IPS-NIHi7 (cell line): Measurements from ENCODE around the gene CHMP4A.
"Not testable (repeated sequence)": the region's sequence is repeated elsewhere in the genome, so short reads cannot be mapped to it uniquely, and the experiment has no call there.

ENCODE experiments used
- DNase-seq: peaks from one replicate; pipeline ENCODE4 v3.0.0; 2012; ENCODE audit warnings: mixed read lengths; ENCODE audit errors: extremely low spot score

The CHMP4A gene

DNA sequence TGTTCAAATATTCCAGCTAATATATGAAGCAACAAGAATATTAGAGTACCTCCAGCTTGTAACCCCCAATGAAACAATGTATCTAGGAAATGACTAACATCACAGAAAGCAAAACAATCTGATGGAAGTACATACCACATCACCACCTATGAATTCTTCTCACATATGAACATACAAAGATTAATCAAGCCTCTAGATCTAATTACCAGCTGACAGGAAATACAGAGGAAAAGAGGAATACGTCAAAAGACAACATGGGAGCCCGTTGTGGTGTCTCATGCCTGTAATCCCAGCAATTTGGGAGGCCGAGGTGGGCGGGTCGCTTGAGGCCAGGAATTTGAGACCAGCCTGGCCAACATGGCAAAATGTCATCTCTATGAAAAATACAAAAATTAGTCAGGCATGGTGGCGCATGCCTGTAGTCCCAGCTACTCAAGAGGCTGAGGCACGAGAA lies 11.4 kb upstream of the CHMP4A start:
- DNase-seq: no peak

DNA sequence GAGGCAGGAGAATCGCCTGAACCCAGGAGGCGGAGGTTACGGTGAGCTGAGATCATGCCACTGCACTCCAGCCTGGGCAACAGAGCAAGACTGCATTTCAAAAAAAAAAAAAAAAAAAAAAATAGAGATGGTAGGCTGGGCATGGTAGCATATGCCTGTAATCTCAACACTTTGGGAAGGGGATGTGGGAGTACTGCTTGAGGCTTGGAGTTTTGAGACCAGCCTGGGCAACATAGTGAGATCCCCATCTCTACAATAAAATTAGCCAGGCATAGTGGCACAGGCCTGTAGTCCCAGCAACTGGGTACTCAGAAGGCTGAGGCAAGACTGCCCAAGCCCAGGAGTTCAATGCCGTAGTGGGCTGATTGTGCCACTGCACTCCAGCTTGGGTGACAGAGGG lies 9.7 kb upstream of the CHMP4A start:
- DNase-seq: not testable (repeated sequence)

DNA sequence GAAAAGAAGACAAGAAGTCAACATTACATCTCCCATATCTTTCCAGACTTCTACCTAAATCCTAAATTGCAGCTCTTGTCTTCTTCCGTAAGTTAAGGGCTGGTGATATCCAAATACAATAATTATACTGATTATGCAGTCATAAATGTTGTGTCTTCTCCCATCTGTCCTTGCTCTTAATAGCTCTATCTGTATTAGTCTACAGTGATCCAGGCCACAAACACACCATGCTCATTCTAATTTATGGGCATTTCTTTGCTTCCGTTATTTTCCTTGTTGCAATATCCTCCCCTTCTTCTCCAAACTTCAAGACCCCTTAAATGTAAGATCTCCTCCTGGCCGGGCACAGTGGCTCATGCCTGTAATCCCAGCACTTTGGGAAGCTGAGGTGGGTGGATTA lies 6.2 kb upstream of the CHMP4A start:
- DNase-seq: no peak

DNA sequence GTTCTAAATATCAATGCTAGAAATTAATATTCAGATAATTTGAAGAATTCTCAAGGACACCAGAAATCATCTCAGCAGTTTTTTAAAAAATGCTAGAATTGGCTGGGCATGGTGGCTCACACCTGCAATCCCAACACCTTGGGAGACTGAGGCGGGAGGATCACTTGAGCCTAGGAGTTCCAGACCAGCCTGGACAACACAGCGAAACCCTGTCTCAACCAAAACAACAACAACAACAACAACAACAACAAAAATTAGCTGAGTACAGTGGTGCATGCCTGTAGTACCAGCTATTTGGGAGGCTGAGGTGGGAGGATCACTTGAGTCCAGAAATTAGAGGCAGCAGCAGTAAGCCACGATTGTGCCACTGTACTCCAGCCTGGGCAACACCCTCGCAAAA lies 5.8 kb upstream of the CHMP4A start:
- no peak for DNase-seq

DNA sequence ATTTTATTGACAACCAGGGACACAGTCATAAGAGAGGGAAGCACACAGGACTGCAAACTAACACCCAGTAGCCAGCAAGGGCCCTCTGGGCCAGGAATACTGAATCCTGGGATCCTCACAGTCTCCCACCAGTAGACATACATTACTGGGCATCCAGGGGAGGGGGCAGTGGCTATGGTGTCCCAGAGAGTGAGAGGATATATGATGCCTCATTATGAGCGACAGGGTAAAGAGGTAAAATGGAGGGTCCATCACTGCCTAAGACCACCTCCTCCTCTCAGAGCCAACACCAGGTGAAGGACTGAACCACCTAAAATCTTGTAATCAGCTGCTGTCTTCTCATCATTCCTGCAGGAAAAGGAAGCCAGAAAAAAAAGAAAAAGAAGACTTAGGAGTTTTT lies 3.6 kb upstream of the CHMP4A start:
- DNase-seq: not testable (repeated sequence)

DNA sequence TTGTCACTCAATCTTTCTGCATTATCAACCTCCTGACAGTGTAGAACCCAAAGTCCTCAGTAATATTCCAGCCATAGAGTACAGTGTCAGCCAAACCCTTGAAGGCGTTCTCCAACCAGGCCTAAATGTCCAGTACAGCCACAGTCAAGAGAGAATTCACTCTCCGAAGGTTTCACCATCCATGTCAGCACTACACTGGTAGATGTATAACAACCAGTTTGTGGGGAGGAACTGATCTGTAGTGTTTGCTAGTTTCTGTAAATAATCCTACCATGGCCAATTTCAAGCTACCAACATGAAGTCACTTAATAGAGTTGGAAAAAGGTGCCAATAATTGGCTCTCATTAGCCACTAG lies 3.0 kb upstream of the CHMP4A start:
- DNase-seq: no peak

DNA sequence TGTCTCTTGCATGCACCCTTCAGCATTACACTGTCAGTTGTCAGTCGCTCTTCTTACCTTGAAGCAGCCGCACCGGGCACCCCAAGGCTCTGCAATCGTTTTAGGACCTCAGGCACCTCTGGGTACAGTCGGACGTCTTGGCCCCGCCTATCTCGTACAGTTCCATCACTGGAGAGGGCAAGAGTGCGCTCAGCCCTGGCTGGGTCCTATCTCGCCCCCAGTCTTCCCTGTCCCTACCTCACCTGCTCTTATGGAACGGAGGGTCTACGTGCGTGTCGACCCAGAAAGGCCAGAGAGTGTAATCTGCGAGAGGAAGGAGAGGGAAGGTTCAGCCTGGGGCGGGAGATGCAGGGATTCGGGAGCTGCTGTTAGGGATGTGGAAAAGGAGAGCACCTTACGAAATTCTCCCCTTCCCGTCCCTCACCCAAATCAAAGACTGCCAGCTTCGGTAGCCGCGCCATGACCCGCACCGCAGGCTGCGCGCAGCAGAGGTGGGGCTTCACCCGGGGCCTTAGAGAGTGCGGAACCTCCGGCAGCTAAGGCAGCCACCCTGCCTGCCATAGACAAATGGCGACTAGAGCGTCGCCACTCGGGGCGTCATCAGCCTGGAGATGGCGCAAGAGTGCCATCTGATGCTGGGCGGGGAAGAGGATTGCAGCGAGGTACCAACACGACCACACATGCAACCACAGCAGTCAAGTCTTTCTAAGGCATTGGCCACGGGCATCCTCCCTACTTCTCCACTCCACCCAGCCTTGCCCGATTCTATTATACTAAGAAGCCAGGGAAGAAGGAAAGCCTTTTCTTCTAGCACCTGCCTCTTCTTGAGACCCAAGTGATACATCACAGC lies 2.4 kb upstream of the CHMP4A start, which contains the start of gene MDP1:
Gene MDP1 (minus strand): TSS at position 572 of the 850 bp plus-strand sequence. CDS start 111 bp downstream, at position 461.
- peak; percentile 96 for DNase-seq

DNA sequence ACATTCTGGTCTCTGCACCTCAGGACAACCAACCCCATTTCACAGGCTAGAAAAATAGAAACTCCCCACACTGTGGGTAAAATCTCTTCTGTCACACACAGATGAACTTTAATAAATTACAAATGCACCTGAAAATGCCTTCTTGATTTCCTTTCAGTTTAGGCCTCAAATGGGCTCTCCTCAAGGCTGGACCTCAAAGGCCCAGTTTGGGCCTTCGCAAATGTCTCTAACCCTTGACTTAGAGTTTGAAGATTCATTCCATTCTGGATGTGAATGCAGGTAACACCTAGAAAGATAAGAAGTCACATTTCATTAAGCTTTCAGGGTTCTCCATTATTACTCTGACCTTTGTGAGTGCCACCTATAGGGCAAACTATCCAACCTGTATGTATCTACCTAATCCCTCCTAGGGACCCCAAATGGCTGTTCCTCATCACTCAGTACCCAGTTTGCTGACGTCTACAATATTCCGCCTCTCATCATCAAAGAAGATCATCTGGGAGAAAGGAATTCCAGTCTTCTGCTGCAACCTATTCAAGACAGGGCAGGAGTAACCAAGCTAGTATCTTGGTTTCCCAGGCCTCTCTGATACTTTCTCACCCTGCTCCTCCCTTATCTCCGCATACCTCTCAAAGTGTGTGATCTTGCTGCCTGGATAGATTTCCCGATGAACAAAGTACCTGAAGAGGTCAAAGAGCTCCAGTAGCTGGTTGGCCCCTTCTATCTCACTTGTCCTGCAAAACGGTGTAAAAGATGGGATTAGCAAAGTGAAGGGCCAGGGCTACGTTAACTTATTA lies 776 bp upstream of the CHMP4A start:
- DNase-seq: no peak

DNA sequence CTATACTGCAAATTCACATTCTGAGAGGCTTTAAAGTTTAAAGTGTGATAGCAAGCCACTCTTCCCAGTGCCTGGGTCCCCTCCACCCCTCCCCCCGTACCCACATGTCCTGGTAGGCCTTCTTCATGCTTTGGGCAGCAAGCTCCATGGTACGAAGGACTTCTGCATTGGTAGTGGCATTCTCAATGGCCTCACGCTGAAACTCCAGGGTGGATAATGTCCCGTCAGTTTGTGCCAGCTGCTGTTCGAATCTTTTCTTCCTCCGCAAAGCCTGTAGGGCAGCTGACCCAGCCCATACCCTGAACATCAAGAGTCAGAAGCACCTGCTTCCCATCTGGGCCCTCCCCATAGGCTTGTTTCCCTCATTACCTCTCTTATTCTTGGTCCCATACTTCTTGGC lies 2.0 kb downstream of the CHMP4A start:
- no peak for DNase-seq

DNA sequence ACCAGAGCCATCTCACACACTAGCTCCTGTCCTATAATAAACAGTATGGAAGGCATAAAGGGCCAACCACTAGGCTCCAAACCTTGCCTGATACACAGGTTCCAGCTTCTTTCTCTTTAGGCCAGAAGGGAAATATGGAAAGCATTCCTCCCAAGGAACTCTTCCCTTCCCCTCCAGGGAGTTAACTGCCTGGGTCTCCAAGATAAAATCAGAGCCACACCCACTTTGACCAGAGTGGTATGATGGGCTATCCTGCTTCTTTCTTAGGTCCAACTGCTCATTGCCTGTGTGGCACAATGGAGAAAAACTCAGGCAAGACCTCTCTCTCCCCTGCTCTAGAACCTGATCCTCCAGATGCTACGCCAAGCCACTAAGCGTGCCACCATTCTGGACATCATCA lies 5.7 kb downstream of the CHMP4A start:
- no peak for DNase-seq

DNA sequence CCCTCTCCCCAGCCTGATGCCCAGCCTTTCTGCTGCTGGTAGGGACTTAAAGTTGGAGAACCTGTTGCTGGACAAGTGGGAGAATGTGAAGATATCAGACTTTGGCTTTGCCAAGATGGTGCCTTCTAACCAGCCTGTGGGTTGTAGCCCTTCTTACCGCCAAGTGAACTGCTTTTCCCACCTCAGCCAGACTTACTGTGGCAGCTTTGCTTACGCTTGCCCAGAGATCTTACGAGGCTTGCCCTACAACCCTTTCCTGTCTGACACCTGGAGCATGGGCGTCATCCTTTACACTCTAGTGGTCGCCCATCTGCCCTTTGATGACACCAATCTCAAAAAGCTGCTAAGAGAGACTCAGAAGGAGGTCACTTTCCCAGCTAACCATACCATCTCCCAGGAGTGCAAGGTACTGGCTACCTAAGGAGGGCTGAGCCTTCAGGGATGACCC lies 6.2 kb downstream of the CHMP4A start:
- no peak for DNase-seq

DNA sequence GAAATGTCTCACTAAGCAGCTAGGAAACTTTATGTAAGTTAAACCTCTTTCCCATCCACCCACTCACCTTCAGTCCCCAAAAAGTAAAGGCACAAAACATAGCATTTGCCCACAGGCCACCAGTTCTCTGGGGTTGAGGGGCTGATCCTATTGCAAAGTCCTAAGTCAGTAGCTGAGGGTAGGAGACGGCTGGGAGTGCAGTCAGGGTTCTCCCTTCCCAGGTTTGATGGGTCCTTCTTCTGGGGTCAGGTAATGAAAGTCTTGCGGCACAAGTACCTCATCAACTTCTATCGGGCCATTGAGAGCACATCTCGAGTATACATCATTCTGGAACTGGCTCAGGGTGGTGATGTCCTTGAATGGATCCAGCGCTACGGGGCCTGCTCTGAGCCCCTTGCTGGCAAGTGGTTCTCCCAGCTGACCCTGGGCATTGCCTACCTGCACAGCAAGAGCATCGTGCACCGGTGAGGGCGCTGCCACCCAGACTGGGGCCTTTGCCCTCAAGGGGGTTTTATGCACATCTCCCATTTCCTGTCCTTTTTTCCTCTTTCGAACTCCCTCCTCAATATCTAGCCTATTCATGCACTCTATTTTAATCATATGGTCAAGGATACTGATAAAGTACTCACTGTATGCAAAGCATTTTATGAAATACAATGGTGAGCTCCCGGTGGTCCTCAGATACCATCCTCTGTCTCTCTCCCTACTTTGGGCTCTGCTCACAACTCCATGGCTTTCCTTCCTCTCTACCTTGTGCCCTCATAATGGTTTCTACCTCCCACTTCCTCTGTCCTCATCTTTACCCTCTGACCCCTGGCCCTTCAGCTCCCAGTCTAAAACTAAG lies 6.8 kb downstream of the CHMP4A start:
- DNase-seq: no peak

DNA sequence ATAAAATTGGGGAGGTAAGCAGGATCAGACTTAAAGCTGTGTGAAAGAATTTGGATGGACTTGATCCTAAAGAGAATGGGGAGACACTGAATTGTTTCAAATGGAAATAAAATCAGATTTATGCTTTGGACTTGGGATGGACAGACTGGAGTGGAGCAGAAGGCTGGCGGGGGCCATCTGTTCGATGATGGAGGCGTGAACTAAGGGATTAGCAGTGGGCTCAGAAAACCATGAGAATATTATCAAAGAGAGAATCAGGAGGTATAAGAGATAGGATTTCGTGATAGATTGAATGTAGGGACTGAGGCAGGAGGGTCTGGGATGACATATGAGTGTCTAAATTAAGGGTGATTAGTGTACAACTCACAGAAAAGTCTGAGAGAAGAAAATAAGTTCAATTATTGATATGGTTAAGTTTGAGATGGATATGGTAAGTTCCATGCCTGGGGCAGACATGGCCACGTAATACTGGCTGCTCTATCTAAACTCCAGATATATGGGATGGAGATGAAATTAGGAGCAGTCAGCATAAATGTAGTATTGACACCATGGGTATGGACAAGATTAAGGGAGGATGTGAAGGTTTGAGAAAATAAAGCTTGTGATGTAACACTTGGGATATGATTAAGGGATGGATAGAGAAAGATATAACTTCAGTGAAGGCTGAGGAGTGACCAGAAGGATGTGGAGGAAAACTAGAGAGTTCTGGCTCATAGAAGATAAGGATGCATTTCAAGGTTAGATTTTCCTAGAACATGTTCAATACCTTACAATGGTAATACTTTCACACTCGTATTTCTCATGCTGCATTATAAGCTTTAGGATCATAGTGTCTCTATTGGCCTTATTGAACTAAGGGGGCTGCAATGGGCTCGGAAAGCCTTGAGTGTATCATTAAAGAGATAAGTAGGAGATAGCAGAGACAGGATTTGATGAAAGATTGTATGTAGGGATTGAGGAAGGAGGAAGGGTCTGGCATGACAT lies 8.8 kb downstream of the CHMP4A start:
- no peak for DNase-seq

DNA sequence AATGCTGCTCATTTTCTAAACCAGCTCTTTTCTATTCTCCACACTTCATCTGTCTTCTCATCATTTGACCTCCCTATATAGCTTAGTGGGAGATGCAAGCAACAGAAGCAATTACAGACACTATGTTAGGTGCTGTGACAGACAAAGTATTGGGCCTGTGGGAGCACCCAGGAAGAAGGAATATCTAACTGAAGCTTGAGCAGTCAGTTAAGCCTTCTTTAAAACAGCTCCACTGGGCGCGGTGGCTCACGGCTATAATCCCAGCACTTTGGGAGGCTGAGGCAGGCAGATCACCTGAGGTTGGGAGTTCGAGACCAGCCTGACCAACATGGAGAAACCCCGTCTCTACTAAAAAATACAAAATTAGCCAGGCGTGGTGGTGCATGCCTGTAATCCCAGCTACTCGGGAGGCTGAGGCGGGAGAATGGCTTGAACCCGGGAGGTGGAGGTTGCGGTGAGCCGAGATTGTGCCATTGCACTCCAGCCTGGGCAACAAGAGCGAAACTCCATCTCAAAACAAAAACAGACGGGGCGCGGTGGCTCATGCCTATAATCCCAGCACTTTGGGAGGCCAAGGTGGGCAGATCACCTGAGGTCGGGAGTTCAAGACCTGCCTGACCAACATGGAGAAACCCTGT lies 9.9 kb downstream of the CHMP4A start:
- DNase-seq: not testable (repeated sequence)

DNA sequence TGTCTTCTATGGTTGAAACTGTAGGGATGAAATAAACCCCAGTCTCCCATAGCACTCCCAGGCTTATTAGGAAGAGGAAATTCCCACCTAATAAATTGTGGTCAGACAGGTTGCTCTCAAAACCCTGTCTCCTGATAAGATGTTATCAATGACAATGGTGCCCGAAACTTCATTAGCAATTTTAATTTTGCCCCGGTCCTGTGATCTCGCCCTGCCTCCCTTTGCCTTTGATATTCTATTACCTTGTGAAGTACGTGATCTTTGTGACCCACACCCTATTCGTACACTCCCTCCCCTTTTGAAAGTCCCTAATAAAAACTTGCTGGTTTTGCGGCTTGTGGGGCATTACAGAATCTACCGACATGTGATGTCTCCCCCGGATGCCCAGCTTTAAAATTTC lies 10.8 kb downstream of the CHMP4A start:
- not testable (repeated sequence) for DNase-seq

DNA sequence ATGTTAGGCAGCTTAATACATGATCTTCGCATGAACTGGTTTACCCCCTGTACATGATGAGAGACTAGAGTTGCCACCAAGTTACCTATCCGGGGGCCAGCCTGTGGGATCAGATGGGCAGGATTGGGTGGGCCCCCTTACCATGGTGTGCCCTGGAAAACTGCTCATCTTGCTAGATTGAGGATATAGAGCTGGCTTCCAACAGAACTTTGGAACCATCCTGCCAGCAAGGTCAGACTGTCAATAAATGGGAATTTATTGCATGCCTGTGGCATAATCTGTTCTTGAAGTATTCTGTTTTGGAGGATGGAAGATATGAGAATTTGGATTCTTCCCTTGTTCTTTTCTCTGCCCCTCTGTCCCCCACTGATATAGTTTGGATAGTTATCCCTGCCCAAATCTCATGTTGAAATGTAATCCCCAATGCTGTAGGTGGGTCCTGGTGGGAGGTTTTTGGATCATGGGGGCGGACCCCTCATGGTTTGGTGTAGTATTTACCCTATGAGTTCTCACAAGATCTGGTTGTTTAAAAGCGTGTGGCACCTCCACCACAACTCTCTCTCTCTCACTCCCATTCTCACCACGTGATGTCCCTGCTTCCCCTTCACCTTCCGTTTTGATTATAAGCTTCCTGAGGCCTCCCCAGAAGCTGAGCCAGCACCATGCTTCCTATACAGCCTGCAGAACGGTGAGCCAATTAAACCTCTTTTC lies 14.3 kb downstream of the CHMP4A start:
- DNase-seq: no peak

DNA sequence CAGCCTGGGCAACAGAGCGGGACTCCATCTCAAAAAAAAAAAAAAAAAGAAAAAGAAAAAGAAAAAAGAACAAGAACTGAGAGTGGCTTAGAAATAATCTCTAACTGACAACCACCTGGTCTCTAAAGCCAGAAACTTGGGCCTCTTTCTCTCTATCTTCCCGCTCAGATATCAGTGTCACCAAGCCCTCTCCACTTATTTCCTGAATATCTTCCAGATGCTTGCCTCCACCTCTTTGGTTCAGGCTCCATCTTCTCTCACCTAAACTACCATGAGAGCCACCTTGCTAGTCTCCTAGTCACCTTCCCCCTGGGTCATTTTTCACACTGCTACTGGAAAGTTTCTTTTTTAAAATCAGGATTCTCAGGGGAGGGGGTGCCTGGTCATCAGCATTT lies 16.2 kb downstream of the CHMP4A start:
- no peak for DNase-seq

DNA sequence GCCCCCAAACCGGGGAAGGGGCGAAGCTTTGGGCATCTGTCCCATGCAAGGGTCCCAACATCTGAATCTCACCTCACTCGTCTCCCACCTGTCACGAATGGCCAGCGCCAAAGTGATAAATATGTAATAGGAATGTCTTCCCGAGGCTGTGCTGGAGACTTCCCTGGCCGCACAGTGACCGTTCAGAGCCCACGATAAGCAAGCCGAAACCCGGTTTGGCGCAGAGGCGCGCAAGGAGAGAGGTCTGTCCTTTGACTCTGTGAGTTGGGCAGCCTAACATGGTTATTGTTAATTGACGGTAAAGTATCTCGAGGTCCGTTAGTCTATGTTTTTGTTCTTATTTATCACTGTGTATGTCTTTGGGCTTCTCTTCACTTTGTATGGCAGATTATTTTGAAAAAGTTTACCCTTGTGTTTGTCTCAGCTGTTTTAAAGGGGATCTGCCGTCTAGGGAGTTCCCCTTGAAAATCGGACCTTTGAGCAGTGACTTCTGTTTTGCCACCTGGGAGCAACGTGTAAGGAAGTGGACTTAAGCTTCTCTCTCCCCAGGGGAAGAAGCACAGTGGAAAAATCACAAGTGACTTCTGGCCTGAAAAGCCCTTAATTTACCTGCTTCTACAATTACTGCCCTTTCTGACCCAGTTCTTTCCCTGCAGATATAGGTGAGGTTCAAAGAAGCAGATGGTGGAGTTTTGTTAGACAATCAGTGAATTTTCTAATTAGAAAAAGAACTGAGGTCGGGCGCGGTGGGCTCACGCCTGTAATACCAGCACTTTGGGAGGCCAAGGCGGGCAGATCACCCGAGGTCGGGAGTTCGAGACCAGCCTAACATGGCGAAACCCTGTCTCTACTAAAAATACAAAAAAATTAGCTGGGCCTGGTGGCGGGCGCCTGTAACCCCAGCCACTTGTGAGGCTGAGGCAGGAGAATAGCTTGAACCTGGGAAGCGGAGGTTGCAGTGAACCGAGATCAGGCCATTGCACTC lies 16.9 kb downstream of the CHMP4A start:
- DNase-seq: peak; percentile 36
